ENCODE measurements around the gene SMAD3. TPM values are rescaled to one million over a fixed set of nuclear protein-coding genes. Genes with fewer than 3 reads are reported as not detected.

SMAD3 gene
- total and polyA plus RNA-seq, 2 of the 4 experiments (the other 2 are of a cell fraction): 71.0 to 177 TPM

- dilution Hi-C loops (cut with HindIII; ENCODE audit: low sequenced_read_pairs, unreplicated experiment) (no loop called here), intact Hi-C loops (cut with micrococcal nuclease) (no loop called here), in situ Hi-C loops (cut with MboI; ENCODE audit: low sequenced_read_pairs) (no loop called here)
- Histone ChIP-seq H3K18ac (ENCODE audit: low read depth, low read length) (no peak overlapping the region), H4K5ac (ENCODE audit: low read depth, low read length) (no peak overlapping the region), H3K27me3 (ENCODE audit: control insufficient read depth, insufficient read depth, low read length) (no peaks in the 10 kb centered on the region), H4K8ac (ENCODE audit: low read depth in 2 of 2, low read length in 2 of 2) (no peak overlapping the region), H3K9me1 (ENCODE audit: insufficient read depth, low read length) (no peaks in the 10 kb centered on the region), H2BK20ac (ENCODE audit: low read depth, low read length) (no peak overlapping the region), H3K4me2 (ENCODE audit: low read depth, low read length) (no peak overlapping the region), H3K14ac (replicated peaks; ENCODE audit: low read depth, low read length) (no peak overlapping the region), H3K4me1 (ENCODE audit: control insufficient read depth, insufficient read depth, low read length) (peaks cover 1% of the 10 kb centered on the region; the same call in 1 of the 2 replicates), H3K4ac (ENCODE audit: low read depth, low read length) (no peak overlapping the region), H2BK120ac (ENCODE audit: low read depth, low read length) (no peak overlapping the region), H3K4me3 (ENCODE audit: insufficient read depth, low read depth, low read length) (no peak overlapping the region), H3K23ac (ENCODE audit: low read depth, low read length) (no peak overlapping the region), H3K36me3 (ENCODE audit: control insufficient read depth, insufficient read depth, low read length) (0 out of 2 replicates have a peak, but pooled peaks cover 1% of the 10 kb centered on the region), H3K9ac (ENCODE audit: low read depth, low read length) (no peak overlapping the region), H3K56ac (ENCODE audit: extremely low read depth, insufficient read depth, low read length) (no peak overlapping the region), H4K91ac (ENCODE audit: insufficient read depth, low read depth, low read length) (no peak overlapping the region), H2BK15ac (ENCODE audit: low read depth, low read length) (no peak overlapping the region), H3K27ac (ENCODE audit: insufficient read depth, low read length) (no peak overlapping the region), H2AK9ac (replicated peaks; ENCODE audit: low read depth, low read length, poor library complexity) (no peak overlapping the region), H2AFZ (replicated peaks; ENCODE audit: low read length, poor library complexity) (no peak overlapping the region), H2AK5ac (ENCODE audit: low read depth, low read length) (no peak overlapping the region), H4K20me1 (ENCODE audit: insufficient read depth, low read length) (no peaks in the 10 kb centered on the region; the same call in 1 of the 2 replicates), H2BK5ac (ENCODE audit: low read depth, low read length, poor library complexity, severe bottlenecking) (no peak overlapping the region), H3K79me1 (ENCODE audit: low read depth in 1 of 2, low read length in 2 of 2) (peaks cover 8 to 10% of the 10 kb centered on the region in 2 experiments; a peak in 3 of 4 replicates), H3K9me3 (ENCODE audit: control insufficient read depth, insufficient read depth, low read length) (no peaks in the 10 kb centered on the region)
- CTCF ChIA-PET: no interaction called here
- no TSS peak for BruUV-seq (replicated peaks)
- ATAC-seq (ENCODE audit: low read depth): no peak
- DNase-seq: no peak
- POLR2A ChIA-PET (ENCODE audit: unreplicated experiment): no interaction called here
- TF ChIP-seq MXI1 (IDR thresholded peaks at IDR 0.05; ENCODE audit: borderline replicate concordance, low read depth, low read length) (no peak), NFE2L2 (IDR thresholded peaks at IDR 0.05; ENCODE audit: low read depth, low read length) (no peak), CHD1 (IDR thresholded peaks at IDR 0.05; ENCODE audit: low read depth, low read length) (no peak), MAFK (IDR thresholded peaks at IDR 0.05; ENCODE audit: low read depth, low read length) (no peak), CTCF (conservative IDR thresholded peaks at IDR 0.05; ENCODE audit: low read depth, low read length) (no peak), BHLHE40 (IDR thresholded peaks at IDR 0.05; ENCODE audit: low read depth, low read length) (no peak)
These were observed 151.5 kb downstream of the SMAD3 start for GRCh38 chr15:67216859-67217258.
